ENCODE measurements around the gene TMEM52. TPM values are rescaled to one million over a fixed set of nuclear protein-coding genes. Genes with fewer than 3 reads are reported as not detected.

TMEM52 gene
- total RNA-seq, 1 experiment from 2014 or later: 1.2 TPM

GRCh38 chr1:1957533-1957961 lies 38.5 kb upstream of the TMEM52 start:
- Mint-ChIP-seq H3K9me3 (ENCODE audit: unreplicated experiment) (no peaks in the 10 kb centered on the region), H3K27me3 (ENCODE audit: insufficient read depth, unreplicated experiment) (peaks cover 30% of the 10 kb centered on the region), H3K27ac (ENCODE audit: low read depth, unreplicated experiment) (no peak overlapping the region), H3K36me3 (ENCODE audit: insufficient read depth, unreplicated experiment) (no peaks in the 10 kb centered on the region), H3K4me3 (ENCODE audit: unreplicated experiment) (no peak overlapping the region), H3K4me1 (ENCODE audit: insufficient read depth, unreplicated experiment) (peaks cover 10% of the 10 kb centered on the region)
- intact Hi-C loops (cut with micrococcal nuclease): no loop called here
- TF ChIP-seq CTCF (IDR thresholded peaks at IDR 0.05; ENCODE audit: unreplicated experiment): no peak
- ChIA-PET POLR2A (no interaction called here), CTCF (interaction anchor here (0.6 to 9.7 kb wide), 4 partner anchors 17 to 87 kb away, joined by 3 to 129 read pairs (median 3); no protein-coding TSS in a partner anchor)
- no peak for DNase-seq (ENCODE audit: unreplicated experiment)
- no TSS peak for BruUV-seq (replicated peaks)

GRCh38 chr1:1956586-1957532 lies 37.8 kb upstream of the TMEM52 start:
- Mint-ChIP-seq H3K36me3 (ENCODE audit: insufficient read depth, unreplicated experiment) (no peaks in the 10 kb centered on the region), H3K27ac (ENCODE audit: low read depth, unreplicated experiment) (no peak overlapping the region), H3K9me3 (ENCODE audit: unreplicated experiment) (no peaks in the 10 kb centered on the region), H3K4me1 (ENCODE audit: insufficient read depth, unreplicated experiment) (peaks cover 10% of the 10 kb centered on the region), H3K4me3 (ENCODE audit: unreplicated experiment) (no peak overlapping the region), H3K27me3 (ENCODE audit: insufficient read depth, unreplicated experiment) (peaks cover 23% of the 10 kb centered on the region)
- CTCF ChIA-PET: interaction anchor here (0.6 to 9.7 kb wide), 5 partner anchors 15 to 88 kb away, joined by 3 to 129 read pairs (median 3); no protein-coding TSS in a partner anchor
- intact Hi-C loops (cut with micrococcal nuclease): no loop called here
- POLR2A ChIA-PET: no interaction called here
- no peak for TF ChIP-seq CTCF (IDR thresholded peaks at IDR 0.05; ENCODE audit: unreplicated experiment)
- BruUV-seq (replicated peaks): no TSS peak
- DNase-seq (ENCODE audit: unreplicated experiment): no peak

- no peak overlapping the region for H3K4me3 Mint-ChIP-seq (ENCODE audit: unreplicated experiment)
- no TSS peak for BruUV-seq (replicated peaks)
- no peaks in the 10 kb centered on the region for H3K9me3 Mint-ChIP-seq (ENCODE audit: unreplicated experiment)
- intact Hi-C loops (cut with micrococcal nuclease): no loop called here
- H3K4me1 Mint-ChIP-seq (ENCODE audit: insufficient read depth, unreplicated experiment): peaks cover 8% of the 10 kb centered on the region
- H3K36me3 Mint-ChIP-seq (ENCODE audit: insufficient read depth, unreplicated experiment): no peaks in the 10 kb centered on the region
- CTCF ChIA-PET: interaction anchor here (1.2 to 9.7 kb wide), 3 partner anchors 14 to 89 kb away, joined by 3 to 129 read pairs (median 6); no protein-coding TSS in a partner anchor
- peaks cover 16% of the 10 kb centered on the region for H3K27me3 Mint-ChIP-seq (ENCODE audit: insufficient read depth, unreplicated experiment)
- no peak for DNase-seq (ENCODE audit: unreplicated experiment)
- no peak overlapping the region for H3K27ac Mint-ChIP-seq (ENCODE audit: low read depth, unreplicated experiment)
- POLR2A ChIA-PET: no interaction called here
- no peak for TF ChIP-seq CTCF (IDR thresholded peaks at IDR 0.05; ENCODE audit: unreplicated experiment)
Observed at GRCh38 chr1:1956101-1956500, 37.0 kb upstream of the TMEM52 start.

GRCh38 chr1:1955621-1956094 lies 36.6 kb upstream of the TMEM52 start:
- no TSS peak for BruUV-seq (replicated peaks)
- intact Hi-C loops (cut with micrococcal nuclease): no loop called here
- Mint-ChIP-seq H3K36me3 (ENCODE audit: insufficient read depth, unreplicated experiment) (no peaks in the 10 kb centered on the region), H3K27me3 (ENCODE audit: insufficient read depth, unreplicated experiment) (peaks cover 12% of the 10 kb centered on the region), H3K27ac (ENCODE audit: low read depth, unreplicated experiment) (no peak overlapping the region), H3K4me1 (ENCODE audit: insufficient read depth, unreplicated experiment) (peaks cover 4% of the 10 kb centered on the region), H3K9me3 (ENCODE audit: unreplicated experiment) (no peaks in the 10 kb centered on the region), H3K4me3 (ENCODE audit: unreplicated experiment) (no peak overlapping the region)
- ChIA-PET CTCF (interaction anchor here (1.1 to 9.7 kb wide), 3 partner anchors 9 to 89 kb away, joined by 3 to 129 read pairs (median 6); no protein-coding TSS in a partner anchor), POLR2A (no interaction called here)
- no peak for DNase-seq (ENCODE audit: unreplicated experiment)
- TF ChIP-seq CTCF (IDR thresholded peaks at IDR 0.05; ENCODE audit: unreplicated experiment): no peak

Measured in MCF 10A (cell line).